Astrocyte (in vitro differentiated cells and primary cell): Measurements from ENCODE around the gene KRTAP3-2. TPM values are rescaled to one million over a fixed set of nuclear protein-coding genes. Genes with fewer than 3 reads are reported as not detected.

Experiments used
- DNase-seq: peaks from one replicate; pipeline ENCODE4 v3.0.0-alpha.2; 2010; ENCODE audit warnings: low read depth
- FAIRE-seq: peaks from 2 replicates; lab custom pipeline; 2011; peaks lifted over from hg19 to GRCh38; lab: Jason Lieb, UNC
- H2AFZ ChIP-seq: 2 replicates; pipeline ENCODE4 v1.6.0; 2012; ENCODE audit warnings: low read depth, low read length, inconsistent platforms
- H3K27ac ChIP-seq: 2 replicates; pipeline ENCODE4 v1.5.1; 2011; ENCODE audit warnings: low read depth, low read length, inconsistent platforms
- H3K27me3 ChIP-seq: 2 replicates; pipeline ENCODE4 v1.6.0; 2011; ENCODE audit warnings: low read length, inconsistent platforms; ENCODE audit not compliant: insufficient read depth
- H3K36me3 ChIP-seq: 2 replicates; pipeline ENCODE4 v1.5.1; 2011; ENCODE audit warnings: low read length, inconsistent platforms; ENCODE audit not compliant: insufficient read depth
- H3K4me1 ChIP-seq: 2 replicates; pipeline ENCODE4 v1.5.1; 2011; ENCODE audit warnings: low read length, inconsistent platforms; ENCODE audit not compliant: insufficient read depth
- H3K4me2 ChIP-seq: 2 replicates; pipeline ENCODE4 v1.6.0; 2012; ENCODE audit warnings: low read length, inconsistent platforms
- H3K4me3 ChIP-seq: 2 replicates; pipeline ENCODE4 v1.5.1; 2011; ENCODE audit warnings: low read depth, mild to moderate bottlenecking, low read length, inconsistent platforms; ENCODE audit not compliant: insufficient read depth
- H3K79me2 ChIP-seq: 2 replicates; pipeline ENCODE4 v1.6.0; 2012; ENCODE audit warnings: mild to moderate bottlenecking, low read length, inconsistent platforms; ENCODE audit not compliant: insufficient read depth
- H3K9ac ChIP-seq: 2 replicates; pipeline ENCODE4 v1.6.0; 2012; ENCODE audit warnings: mild to moderate bottlenecking, low read length, inconsistent platforms
- H3K9me3 ChIP-seq: 2 replicates; pipeline ENCODE4 v1.5.1; 2012; ENCODE audit warnings: low read depth, mild to moderate bottlenecking, low read length, inconsistent platforms; ENCODE audit not compliant: insufficient read depth
- H4K20me1 ChIP-seq: 2 replicates; pipeline ENCODE4 v1.6.0; 2012; ENCODE audit warnings: low read length, inconsistent platforms; ENCODE audit not compliant: insufficient read depth
- H3K27ac Mint-ChIP-seq: one replicate; pipeline ENCODE4 v1.8.0; 2021; ENCODE audit warnings: mild to moderate bottlenecking, mixed read lengths; ENCODE audit not compliant: unreplicated experiment
- H3K27me3 Mint-ChIP-seq: one replicate; pipeline ENCODE4 v1.8.0; 2021; ENCODE audit warnings: low read depth, mixed read lengths; ENCODE audit not compliant: unreplicated experiment
- H3K36me3 Mint-ChIP-seq: one replicate; pipeline ENCODE4 v1.8.0; 2021; ENCODE audit warnings: low read depth, mixed read lengths; ENCODE audit not compliant: unreplicated experiment
- H3K4me1 Mint-ChIP-seq: one replicate; pipeline ENCODE4 v1.8.0; 2021; ENCODE audit warnings: low read depth, mixed read lengths; ENCODE audit not compliant: unreplicated experiment
- H3K4me3 Mint-ChIP-seq: one replicate; pipeline ENCODE4 v1.8.0; 2021; ENCODE audit warnings: mild to moderate bottlenecking, moderate library complexity, mixed read lengths; ENCODE audit not compliant: unreplicated experiment
- H3K9me3 Mint-ChIP-seq: one replicate; pipeline ENCODE4 v1.8.0; 2021; ENCODE audit warnings: mild to moderate bottlenecking, mixed read lengths; ENCODE audit not compliant: unreplicated experiment
- CTCF ChIP-seq: IDR thresholded peaks from 2 replicates; pipeline ENCODE4 v1.5.1; 2011; ENCODE audit warnings: low read depth, mild to moderate bottlenecking, inconsistent platforms, low read length, moderate library complexity; ENCODE audit not compliant: insufficient read depth
- EZH2 ChIP-seq: IDR thresholded peaks from 2 replicates; pipeline ENCODE4 v1.6.1; 2012; ENCODE audit warnings: mild to moderate bottlenecking, low read length, inconsistent platforms; ENCODE audit not compliant: insufficient read depth
- total RNA-seq: library from RNA; stranded (reverse); gene quantifications from 2 replicates; pipeline ENCODE4 v1.2.1, GENCODE V29; 2021

KRTAP3-2 gene
- total RNA-seq, 1 donor from 2014 or later, result not detected

GRCh38 chr17:40960144-40960543 lies 39.6 kb downstream of the KRTAP3-2 start:
- no peaks in the 10 kb centered on the region for H3K36me3 Mint-ChIP-seq
- peaks cover 25% of the 10 kb centered on the region for H3K4me1 ChIP-seq
- no peak overlapping the region for H3K4me3 ChIP-seq
- H3K9ac ChIP-seq, result no peak overlapping the region
- H4K20me1 ChIP-seq, result no peaks in the 10 kb centered on the region
- H3K9me3 ChIP-seq, result no peaks in the 10 kb centered on the region
- FAIRE-seq (peak; percentile 54), DNase-seq (no peak)
- no peak overlapping the region for H3K27ac ChIP-seq
- no peak overlapping the region for H2AFZ ChIP-seq
- peaks cover 4% of the 10 kb centered on the region for H3K9me3 Mint-ChIP-seq
- H3K4me1 Mint-ChIP-seq, result peaks cover 31% of the 10 kb centered on the region
- H3K27me3 ChIP-seq, result no peaks in the 10 kb centered on the region
- H3K4me2 ChIP-seq, result no peak overlapping the region
- no peak overlapping the region for H3K27ac Mint-ChIP-seq
- no peaks in the 10 kb centered on the region for H3K27me3 Mint-ChIP-seq
- no peak overlapping the region for H3K4me3 Mint-ChIP-seq
- no peaks in the 10 kb centered on the region for H3K36me3 ChIP-seq
- H3K79me2 ChIP-seq, result no peaks in the 10 kb centered on the region
- TF ChIP-seq EZH2, result no peak
- TF ChIP-seq CTCF, result no peak

- no peak overlapping the region for H3K27ac Mint-ChIP-seq
Measured at GRCh38 chr17:40958086-40958953, 41.4 kb downstream of the KRTAP3-2 start.

More at GRCh38 chr17:40958086-40958953, 41.4 kb downstream of the KRTAP3-2 start:
- no peak for FAIRE-seq
- Histone ChIP-seq H3K9ac (peak overlapping the region; percentile 73), H3K27ac (peak overlapping the region; percentile 92), H3K4me1 (peaks cover 41% of the 10 kb centered on the region), H3K4me2 (no peak overlapping the region), H3K79me2 (no peaks in the 10 kb centered on the region), H4K20me1 (no peaks in the 10 kb centered on the region), H3K4me3 (no peak overlapping the region), H2AFZ (no peak overlapping the region), H3K36me3 (no peaks in the 10 kb centered on the region), H3K27me3 (no peaks in the 10 kb centered on the region), H3K9me3 (no peaks in the 10 kb centered on the region)
- peaks cover 2% of the 10 kb centered on the region for H3K9me3 Mint-ChIP-seq
- H3K4me1 Mint-ChIP-seq, result peaks cover 41% of the 10 kb centered on the region
- H3K4me3 Mint-ChIP-seq, result no peak overlapping the region
- H3K36me3 Mint-ChIP-seq, result no peaks in the 10 kb centered on the region
- H3K27me3 Mint-ChIP-seq, result no peaks in the 10 kb centered on the region
- DNase-seq, result no peak
- no peak for TF ChIP-seq CTCF
- no peak for TF ChIP-seq EZH2
